DMS114 treated with DMSO at 0.1 percent for 48 hours (cell line): ENCODE data around the gene CELSR1.
"Not testable (repeated sequence)": the region's sequence is repeated elsewhere in the genome, so short reads cannot be mapped to it uniquely, and the experiment has no call there.

ENCODE experiments used
- DNase-seq: peaks from one replicate; lab custom pipeline; 2025; ENCODE audit not compliant: unreplicated experiment; lab: John Stamatoyannopoulos, UW

CELSR1 gene

DNA sequence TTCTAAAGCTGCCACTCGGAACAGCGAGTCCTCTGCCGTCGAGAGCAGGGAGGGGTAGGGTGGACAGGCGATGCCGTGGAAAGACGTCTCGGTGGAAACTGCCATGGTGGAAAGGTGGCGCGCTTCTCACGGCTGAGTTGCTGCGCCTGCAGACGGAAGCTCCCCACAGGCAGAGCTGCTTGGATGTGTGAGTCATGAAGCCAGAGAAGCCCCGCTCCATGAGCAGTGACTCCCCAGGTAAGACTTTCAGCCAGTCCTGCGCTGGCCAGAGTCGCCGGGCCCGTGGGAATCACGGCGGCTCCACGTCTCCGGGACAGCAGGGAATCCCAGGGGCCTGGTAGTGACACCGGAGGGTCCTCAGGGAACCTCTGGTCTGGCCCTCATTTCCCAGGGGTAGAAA is 205.9 kb downstream of the CELSR1 start:
- no peak for DNase-seq

- DNase-seq: no peak
Observed at GRCh38 chr22:46330426-46330825, 207.0 kb downstream of the CELSR1 start.

DNA sequence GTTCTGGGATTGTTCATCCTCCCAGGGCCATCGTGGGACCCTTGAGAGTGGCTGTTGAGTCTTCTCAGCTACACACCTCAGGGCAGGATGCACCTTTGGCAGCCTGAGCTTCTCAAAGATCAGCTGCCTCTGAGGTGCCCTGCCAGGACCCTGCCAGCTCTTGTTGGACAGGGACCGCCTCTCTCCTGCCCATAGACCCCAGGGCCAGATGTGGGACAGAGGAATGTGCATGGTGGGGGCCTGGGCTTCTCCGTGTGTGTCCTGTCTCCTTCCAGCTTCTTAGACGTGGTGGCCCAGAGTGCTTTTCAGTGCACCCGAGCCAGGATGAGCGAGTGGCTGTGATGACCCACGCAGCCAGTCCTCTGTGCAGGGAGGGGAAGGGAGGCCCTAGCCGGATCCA is 207.8 kb downstream of the CELSR1 start:
- DNase-seq: no peak

GRCh38 chr22:46328797-46329196 is 208.6 kb downstream of the CELSR1 start:
- no peak for DNase-seq

GRCh38 chr22:46327691-46328465 is 209.5 kb downstream of the CELSR1 start:
- no peak for DNase-seq

DNA sequence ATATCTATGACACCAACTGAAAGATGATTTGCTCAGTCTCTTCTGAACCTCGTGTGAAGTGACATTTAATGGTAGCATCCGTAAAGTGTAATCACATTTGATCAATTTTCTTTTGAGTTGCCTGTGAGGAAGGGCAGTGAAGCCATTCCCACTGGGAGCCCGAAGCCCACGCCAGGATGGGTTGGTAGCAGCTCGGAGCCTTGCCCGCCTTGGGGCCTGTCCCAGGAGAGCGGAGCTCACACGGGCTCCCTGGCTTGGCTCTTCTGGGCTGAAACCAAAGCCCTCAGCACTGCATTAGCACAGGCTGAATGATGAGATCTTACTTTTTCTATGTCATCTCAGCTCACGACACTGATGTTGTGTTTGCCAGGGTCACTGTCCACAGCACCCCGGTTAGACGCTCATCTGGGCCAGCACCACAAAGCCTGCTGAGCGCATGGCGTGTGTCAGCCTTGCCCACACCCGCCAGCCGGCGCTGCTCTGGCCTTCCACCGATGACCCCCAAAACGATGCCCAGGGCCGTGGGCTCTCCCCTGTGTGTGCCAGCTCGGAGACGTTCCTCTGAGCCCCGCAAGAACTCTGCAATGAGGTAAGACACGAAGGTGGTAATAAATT is 211.2 kb downstream of the CELSR1 start:
- DNase-seq: no peak

- DNase-seq: no peak
Observed at GRCh38 chr22:46323162-46323561, 214.3 kb downstream of the CELSR1 start.

DNA sequence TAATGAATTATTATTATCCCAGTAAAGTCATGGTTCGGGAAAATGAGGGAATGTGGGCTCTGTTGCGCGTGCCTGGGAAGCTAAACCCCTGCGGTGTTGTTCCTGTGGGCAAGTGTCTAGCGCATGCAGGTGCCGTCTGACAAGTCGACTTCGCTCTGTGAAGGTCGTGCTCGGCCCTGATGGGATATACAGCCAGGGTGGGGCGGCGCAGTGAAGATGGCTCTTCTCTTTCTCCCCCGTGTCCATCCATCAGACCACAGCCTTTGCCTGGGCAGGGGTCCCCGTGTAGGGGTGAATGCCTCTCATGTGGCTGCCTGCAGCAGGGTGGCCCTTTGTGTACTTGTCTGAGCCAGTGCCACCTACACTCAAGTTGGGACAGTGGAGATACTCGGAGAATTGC is 214.7 kb downstream of the CELSR1 start:
- DNase-seq: no peak

- no peak for DNase-seq
Observed at GRCh38 chr22:46320716-46321386, 216.6 kb downstream of the CELSR1 start.

DNA sequence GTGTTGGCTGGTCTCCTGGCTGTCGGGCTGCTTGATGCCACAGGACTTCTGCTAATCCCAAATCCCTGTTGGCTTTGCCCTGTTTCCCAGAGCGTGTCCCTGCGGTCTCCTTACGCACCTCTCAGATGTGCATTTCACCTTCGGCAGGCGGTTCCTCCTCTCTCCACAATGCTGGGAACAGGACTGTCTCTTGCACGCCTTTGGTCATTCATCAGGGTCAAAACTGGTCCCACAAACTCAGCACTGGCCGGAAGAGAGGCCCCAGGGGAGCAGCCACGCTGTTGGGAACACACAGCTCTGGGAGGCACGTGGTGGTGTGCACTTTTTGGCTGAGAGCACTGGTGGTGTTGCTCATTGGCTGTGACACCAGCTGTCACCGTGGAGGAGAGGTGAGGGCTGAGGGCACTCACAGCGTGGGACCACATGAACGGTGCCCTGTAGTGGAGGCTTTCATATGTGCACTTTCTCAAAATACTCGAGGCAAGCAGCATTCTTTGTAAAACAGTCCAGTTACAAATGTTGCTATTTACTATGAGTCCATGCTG is 217.2 kb downstream of the CELSR1 start:
- DNase-seq: no peak

GRCh38 chr22:46319319-46319718 is 218.1 kb downstream of the CELSR1 start:
- DNase-seq: no peak

GRCh38 chr22:46318576-46318975 is 218.8 kb downstream of the CELSR1 start:
- no peak for DNase-seq

DNA sequence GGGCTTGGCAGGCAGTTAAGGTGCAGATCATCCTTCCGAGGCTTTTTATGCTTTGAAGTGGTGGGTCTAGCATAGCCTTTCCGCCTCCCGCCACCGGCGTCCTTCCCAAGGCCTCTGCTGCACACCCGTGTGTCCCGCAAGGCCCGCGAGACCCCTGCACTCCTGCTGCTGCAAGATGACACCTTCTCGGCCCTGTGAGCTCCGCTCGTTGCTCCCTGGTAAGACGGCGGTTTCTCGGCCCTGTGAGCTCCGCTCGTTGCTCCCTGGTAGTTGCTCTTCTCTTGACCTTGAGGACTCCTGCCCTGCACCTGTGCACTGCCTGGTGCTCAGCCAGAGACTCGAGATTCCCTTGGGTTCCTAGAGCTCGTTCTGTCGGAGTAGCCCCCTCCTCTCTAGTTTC is 219.8 kb downstream of the CELSR1 start:
- no peak for DNase-seq

GRCh38 chr22:46315976-46316375 is 221.4 kb downstream of the CELSR1 start:
- DNase-seq: no peak

GRCh38 chr22:46312848-46313247 is 224.6 kb downstream of the CELSR1 start:
- DNase-seq: not testable (repeated sequence)

DNA sequence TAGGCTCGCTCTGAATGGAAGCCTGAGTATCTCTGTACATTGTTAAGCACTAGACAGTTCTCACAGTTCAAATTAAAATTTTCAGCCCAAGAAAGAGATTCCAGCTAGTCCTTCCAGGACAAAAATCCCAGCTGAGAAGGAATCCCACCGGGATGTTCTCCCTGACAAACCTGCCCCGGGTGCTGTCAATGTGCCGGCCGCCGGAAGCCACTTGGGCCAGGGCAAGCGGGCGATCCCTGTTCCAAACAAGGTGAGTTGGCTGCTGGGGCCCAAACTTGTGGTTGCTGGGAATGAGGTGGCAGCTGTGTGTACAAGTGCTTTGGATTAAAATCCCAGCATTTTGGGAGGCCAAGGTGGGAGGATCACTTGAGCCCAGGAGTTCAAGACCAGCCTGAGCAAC is 225.4 kb downstream of the CELSR1 start:
- DNase-seq: no peak
